Measurements from ENCODE around the gene DLX4.

DLX4 gene

GRCh38 chr17:49949634-49950033, 19.4 kb upstream of the DLX4 start:
- DNase-seq: no peak

GRCh38 chr17:49951362-49952082, 17.5 kb upstream of the DLX4 start:
- DNase-seq: no peak

- no peak for DNase-seq
These were observed 16.6 kb upstream of the DLX4 start for GRCh38 chr17:49952209-49952911.

- no peak for DNase-seq
These were observed 16.0 kb upstream of the DLX4 start for GRCh38 chr17:49952912-49953497.

- DNase-seq: no peak
These were observed 13.8 kb upstream of the DLX4 start for GRCh38 chr17:49955157-49955556.

- no peak for DNase-seq
These were observed 12.2 kb upstream of the DLX4 start for GRCh38 chr17:49956780-49957179.

GRCh38 chr17:49957350-49957749, 11.6 kb upstream of the DLX4 start:
- DNase-seq: no peak

- DNase-seq: no peak
These were observed 10.3 kb upstream of the DLX4 start for GRCh38 chr17:49958723-49959122.

GRCh38 chr17:49959183-49959935, 9.6 kb upstream of the DLX4 start:
- DNase-seq: no peak

- no peak for DNase-seq
These were observed 6.2 kb upstream of the DLX4 start for GRCh38 chr17:49962599-49963308.

GRCh38 chr17:49963309-49963625, 5.7 kb upstream of the DLX4 start:
- no peak for DNase-seq

GRCh38 chr17:49963626-49964302, 5.2 kb upstream of the DLX4 start:
- DNase-seq: no peak

- no peak for DNase-seq
These were observed 4.7 kb upstream of the DLX4 start for GRCh38 chr17:49964303-49964768.

GRCh38 chr17:49964769-49965523, 4.0 kb upstream of the DLX4 start:
- no peak for DNase-seq

GRCh38 chr17:49965524-49965909, 3.5 kb upstream of the DLX4 start:
- DNase-seq: no peak

- no peak for DNase-seq
These were observed 2.2 kb upstream of the DLX4 start for GRCh38 chr17:49966767-49967166.

- DNase-seq: no peak
These were observed 1.8 kb upstream of the DLX4 start for GRCh38 chr17:49967205-49967604.

- no peak for DNase-seq
These were observed 1.2 kb upstream of the DLX4 start for GRCh38 chr17:49967621-49968404.

- DNase-seq: no peak
These were observed 421 bp upstream of the DLX4 start for GRCh38 chr17:49968405-49969133.

GRCh38 chr17:49969795-49970389, 902 bp downstream of the DLX4 start:
- no peak for DNase-seq

Data from NCI-H1048 (cell line).